Kidney (tissue), 14 donors: Measurements from ENCODE around the gene UBE2J1. TPM values are rescaled to one million over a fixed set of nuclear protein-coding genes. Genes with fewer than 3 reads are reported as not detected.

Source experiments
- DNase-seq, 5 donors: peaks; one replicate each; pipeline ENCODE4 v3.0.0-alpha.2; 2013 to 2020
- FAIRE-seq: peaks from 2 replicates; lab custom pipeline; 2012; peaks lifted over from hg19 to GRCh38; lab: Jason Lieb, UNC
- H3K27ac ChIP-seq, 2 donors: one replicate each; pipeline ENCODE4 v1.7.0; 2013; ENCODE audit warnings: low read depth in 2 of 2, low read length in 2 of 2, inconsistent platforms in 1 of 2
- H3K27me3 ChIP-seq: one replicate; pipeline ENCODE4 v1.7.1; 2013; ENCODE audit warnings: low read length, inconsistent platforms; ENCODE audit not compliant: control insufficient read depth, insufficient read depth
- H3K36me3 ChIP-seq, 3 donors: one replicate each; pipeline versions ENCODE4 v1.7.0 to v1.7.1; 2013; ENCODE audit warnings: low read length in 3 of 3, control low read depth in 1 of 3, inconsistent platforms in 1 of 3; ENCODE audit not compliant: insufficient read depth in 3 of 3, control insufficient read depth in 2 of 3
- H3K4me1 ChIP-seq, 3 donors: one replicate each; pipeline versions ENCODE4 v1.7.0 to v1.7.1; 2013; ENCODE audit warnings: low read length in 3 of 3, inconsistent platforms in 1 of 3, low read depth in 1 of 3; ENCODE audit not compliant: control insufficient read depth in 2 of 3, insufficient read depth in 2 of 3
- H3K4me3 ChIP-seq, 3 donors: one replicate each; pipeline versions ENCODE4 v1.7.0 to v1.8.1; 2013; ENCODE audit warnings: low read length in 3 of 3, control low read depth in 1 of 3, inconsistent platforms in 1 of 3
- H3K9ac ChIP-seq, 3 donors: one replicate each; pipeline versions ENCODE4 v1.7.0 to v1.7.1; 2013; ENCODE audit warnings: low read length in 3 of 3, control low read depth in 1 of 3, inconsistent platforms in 1 of 3
- H3K9me3 ChIP-seq, 3 donors: one replicate each; pipeline versions ENCODE4 v1.7.0 to v1.7.1; 2013; ENCODE audit warnings: low read length in 3 of 3, control low read depth in 1 of 3, inconsistent platforms in 1 of 3; ENCODE audit not compliant: control insufficient read depth in 2 of 3, insufficient read depth in 1 of 3
- intact Hi-C: fragments of 100-400 bp; cut with DNase I; formaldehyde crosslinking; loops from one replicate; pipeline ENCODE4 v1.11.1; 2022
- polyA plus RNA-seq: library from polyadenylated mRNA; stranded (reverse); fragments of 350-450 nt; fragmentation: Illumina TruSeq; extraction: RNeasy Lipid Tissue Mini Kit (QIAGEN cat#74804); gene quantifications from one replicate; pipeline ENCODE4 v1.2.3, GENCODE V29; 2014; ENCODE audit warnings: low read depth, low replicate concordance; ENCODE audit not compliant: insufficient read depth
- total RNA-seq: library from RNA; stranded (reverse); fragmentation: NEBNext Ultra II Directional; extraction: Animal tissue kit (Norgen Biotek cat#: 25700); gene quantifications from one replicate; pipeline ENCODE4 v1.2.1, GENCODE V29; 2021
- TF ChIP-seq, protein P1 (sequence below): IDR thresholded peaks from 3 replicates; pipeline ENCODE4 v1.5.1; 2012; ENCODE audit warnings: mild to moderate bottlenecking, moderate library complexity, borderline replicate concordance; ENCODE audit not compliant: insufficient read depth; ENCODE audit errors: extremely low read depth
- donor health status: control.
- donor health status: control.
- donor health status: control.
- donor health status: control.
- donor health status: control.
- donor health status: DM: yes; HTN: yes; CAD: no.
- donor health status: Normal renal cell carcinoma (clear cell type).

UBE2J1 gene
- total and polyA plus RNA-seq, 2 donors from 2014 or later = 22.8 to 47.3 TPM

DNA sequence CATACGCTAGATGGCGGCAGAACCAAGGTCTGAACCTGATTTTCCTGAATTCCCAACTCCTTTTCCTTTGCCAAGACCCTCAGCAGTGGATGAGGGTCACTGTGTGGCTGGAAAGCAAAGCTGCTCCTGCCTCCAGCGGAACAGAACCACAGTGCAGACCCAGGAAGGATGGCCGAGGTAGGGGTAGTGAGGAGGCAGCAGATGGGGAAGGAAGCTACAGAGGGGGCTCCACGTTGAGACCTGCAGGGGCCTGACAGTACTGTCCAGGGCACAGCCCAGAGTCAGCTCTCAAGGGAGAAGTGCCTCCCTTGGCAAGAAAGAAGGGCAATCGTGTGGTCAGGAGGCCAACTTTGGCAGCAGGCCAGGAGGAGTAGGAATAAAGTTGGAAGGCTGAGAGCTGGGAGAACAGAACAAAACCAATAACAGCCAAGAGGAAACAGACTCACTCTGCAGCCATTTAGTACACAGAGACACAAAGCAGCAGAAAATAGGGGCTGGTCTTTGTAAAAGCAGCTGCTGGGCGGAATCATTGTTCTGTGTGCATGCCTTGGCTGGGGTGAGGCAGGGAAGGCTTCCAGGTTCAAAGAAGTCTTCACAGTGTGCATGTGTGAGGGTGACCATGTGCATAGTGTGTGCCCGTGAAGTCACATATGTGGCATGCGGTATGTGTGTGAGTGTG is 40.5 kb downstream of the UBE2J1 start:
- Histone ChIP-seq H3K9me3 (no peaks in the 10 kb centered on the region), H3K9ac (no peak overlapping the region), H3K27me3 (no peaks in the 10 kb centered on the region), H3K4me1 (peaks cover 0 to 13% (median 13%) of the 10 kb centered on the region in 3 donors), H3K27ac (no peak overlapping the region), H3K36me3 (no peaks in the 10 kb centered on the region), H3K4me3 (no peak overlapping the region)
- intact Hi-C loops = no loop called here
- TF ChIP-seq, protein P1, sequence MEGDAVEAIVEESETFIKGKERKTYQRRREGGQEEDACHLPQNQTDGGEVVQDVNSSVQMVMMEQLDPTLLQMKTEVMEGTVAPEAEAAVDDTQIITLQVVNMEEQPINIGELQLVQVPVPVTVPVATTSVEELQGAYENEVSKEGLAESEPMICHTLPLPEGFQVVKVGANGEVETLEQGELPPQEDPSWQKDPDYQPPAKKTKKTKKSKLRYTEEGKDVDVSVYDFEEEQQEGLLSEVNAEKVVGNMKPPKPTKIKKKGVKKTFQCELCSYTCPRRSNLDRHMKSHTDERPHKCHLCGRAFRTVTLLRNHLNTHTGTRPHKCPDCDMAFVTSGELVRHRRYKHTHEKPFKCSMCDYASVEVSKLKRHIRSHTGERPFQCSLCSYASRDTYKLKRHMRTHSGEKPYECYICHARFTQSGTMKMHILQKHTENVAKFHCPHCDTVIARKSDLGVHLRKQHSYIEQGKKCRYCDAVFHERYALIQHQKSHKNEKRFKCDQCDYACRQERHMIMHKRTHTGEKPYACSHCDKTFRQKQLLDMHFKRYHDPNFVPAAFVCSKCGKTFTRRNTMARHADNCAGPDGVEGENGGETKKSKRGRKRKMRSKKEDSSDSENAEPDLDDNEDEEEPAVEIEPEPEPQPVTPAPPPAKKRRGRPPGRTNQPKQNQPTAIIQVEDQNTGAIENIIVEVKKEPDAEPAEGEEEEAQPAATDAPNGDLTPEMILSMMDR = no peak
- peak; percentile 56 to 86 (median 73) for DNase-seq
- FAIRE-seq = no peak

DNA sequence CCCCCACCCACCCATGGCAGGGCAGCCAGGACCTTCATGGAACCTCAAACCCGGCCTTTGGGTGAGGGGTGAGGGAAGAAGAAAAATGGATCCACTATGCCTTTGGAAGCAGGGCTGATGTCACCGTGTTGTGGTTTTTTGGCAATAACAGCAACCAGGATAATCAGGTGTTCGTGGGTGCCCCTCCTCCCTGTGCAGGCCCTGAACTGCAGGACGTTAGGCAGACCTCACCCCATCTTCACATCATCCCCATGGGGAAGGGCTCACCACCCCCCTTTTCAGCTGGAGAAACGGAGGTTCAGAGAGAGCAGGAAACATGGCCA is 41.0 kb downstream of the UBE2J1 start:
- no peak overlapping the region for H3K27ac ChIP-seq
- intact Hi-C loops = no loop called here
- no peaks in the 10 kb centered on the region for H3K36me3 ChIP-seq
- FAIRE-seq (no peak), DNase-seq (no peak)
- H3K27me3 ChIP-seq = no peaks in the 10 kb centered on the region
- H3K4me1 ChIP-seq = peaks cover 0 to 13% (median 13%) of the 10 kb centered on the region in 3 donors
- H3K9me3 ChIP-seq = no peaks in the 10 kb centered on the region
- TF ChIP-seq, protein P1 = peak; percentile 23
- no peak overlapping the region for H3K9ac ChIP-seq
- no peak overlapping the region for H3K4me3 ChIP-seq

DNA sequence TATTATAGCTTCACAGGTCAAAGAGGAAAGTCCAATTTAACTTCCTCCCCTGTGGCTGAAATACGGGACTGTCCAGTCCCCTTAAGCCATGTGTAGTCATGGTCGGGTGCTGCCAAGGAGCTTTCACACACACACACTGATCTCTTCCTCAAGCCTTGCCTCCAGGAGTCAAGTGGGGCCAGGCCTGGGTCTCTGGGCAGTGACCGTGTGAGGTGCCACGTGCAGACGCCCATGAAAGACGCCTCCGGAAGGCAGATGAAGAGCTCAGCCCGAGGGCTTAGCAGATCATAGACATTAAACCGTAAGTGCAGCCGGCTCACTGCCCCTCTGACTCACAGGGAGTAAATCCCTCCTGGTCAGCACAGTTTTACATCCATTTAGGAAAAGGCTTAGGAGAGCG is 41.6 kb downstream of the UBE2J1 start:
- Histone ChIP-seq H3K27ac (no peak overlapping the region), H3K9ac (no peak overlapping the region), H3K9me3 (no peaks in the 10 kb centered on the region), H3K36me3 (no peaks in the 10 kb centered on the region), H3K4me1 (peaks cover 0 to 13% (median 13%) of the 10 kb centered on the region in 3 donors), H3K4me3 (no peak overlapping the region), H3K27me3 (no peaks in the 10 kb centered on the region)
- intact Hi-C loops = no loop called here
- no peak for FAIRE-seq
- TF ChIP-seq, protein P1 = no peak
- DNase-seq = no peak
